ENCODE measurements around the gene CSN1S1. TPM values are rescaled to one million over a fixed set of nuclear protein-coding genes. Genes with fewer than 3 reads are reported as not detected.
"Not testable (repeated sequence)": the region's sequence is repeated elsewhere in the genome, so short reads cannot be mapped to it uniquely, and the experiment has no call there.

The CSN1S1 gene
- total RNA-seq, 4 donors from 2014 or later, result not detected

GRCh38 chr4:69910016-69910782 lies 20.7 kb upstream of the CSN1S1 start:
- no peaks in the 10 kb centered on the region for H3K27me3 ChIP-seq
- no peaks in the 10 kb centered on the region for H3K4me1 ChIP-seq
- TF ChIP-seq POLR2A (IDR thresholded peaks at IDR 0.05), result no peak
- TF ChIP-seq, protein P1, sequence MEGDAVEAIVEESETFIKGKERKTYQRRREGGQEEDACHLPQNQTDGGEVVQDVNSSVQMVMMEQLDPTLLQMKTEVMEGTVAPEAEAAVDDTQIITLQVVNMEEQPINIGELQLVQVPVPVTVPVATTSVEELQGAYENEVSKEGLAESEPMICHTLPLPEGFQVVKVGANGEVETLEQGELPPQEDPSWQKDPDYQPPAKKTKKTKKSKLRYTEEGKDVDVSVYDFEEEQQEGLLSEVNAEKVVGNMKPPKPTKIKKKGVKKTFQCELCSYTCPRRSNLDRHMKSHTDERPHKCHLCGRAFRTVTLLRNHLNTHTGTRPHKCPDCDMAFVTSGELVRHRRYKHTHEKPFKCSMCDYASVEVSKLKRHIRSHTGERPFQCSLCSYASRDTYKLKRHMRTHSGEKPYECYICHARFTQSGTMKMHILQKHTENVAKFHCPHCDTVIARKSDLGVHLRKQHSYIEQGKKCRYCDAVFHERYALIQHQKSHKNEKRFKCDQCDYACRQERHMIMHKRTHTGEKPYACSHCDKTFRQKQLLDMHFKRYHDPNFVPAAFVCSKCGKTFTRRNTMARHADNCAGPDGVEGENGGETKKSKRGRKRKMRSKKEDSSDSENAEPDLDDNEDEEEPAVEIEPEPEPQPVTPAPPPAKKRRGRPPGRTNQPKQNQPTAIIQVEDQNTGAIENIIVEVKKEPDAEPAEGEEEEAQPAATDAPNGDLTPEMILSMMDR (IDR thresholded peaks at IDR 0.05 in 4 of 5, conservative IDR thresholded peaks at IDR 0.05 in 1 of 5), result no peak
- H3K27ac ChIP-seq, result no peak overlapping the region
- H3K36me3 ChIP-seq, result no peaks in the 10 kb centered on the region
- H3K4me3 ChIP-seq, result no peak overlapping the region
- ATAC-seq (no peak), DNase-seq (no peak)
- H3K9me3 ChIP-seq, result no peaks in the 10 kb centered on the region
- intact Hi-C loops (cut with DNase I; ENCODE audit: low total_unique reads), result no loop called here
- in situ Hi-C loops (cut with MboI; ENCODE audit: low sequenced_read_pairs in 4 of 4), result no loop called here

DNA sequence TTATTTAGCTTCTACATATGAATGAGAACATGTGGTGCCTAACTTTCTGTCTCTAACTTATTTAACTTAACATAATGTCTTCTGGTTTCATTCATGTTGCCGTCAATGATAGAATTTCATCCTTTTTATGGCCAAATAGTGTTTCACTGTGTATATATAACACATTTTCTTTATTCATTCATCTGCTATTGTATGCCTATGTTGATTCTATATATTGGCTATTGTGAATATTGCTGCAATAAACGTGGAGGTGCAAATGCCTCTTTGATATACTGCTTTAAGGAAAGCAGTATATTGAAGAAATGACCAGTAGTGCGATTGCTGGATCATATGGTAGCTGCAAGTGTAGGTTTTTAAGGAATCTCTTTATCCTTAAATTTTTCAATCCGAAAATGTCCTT lies 10.0 kb upstream of the CSN1S1 start:
- intact Hi-C loops (cut with DNase I; ENCODE audit: low total_unique reads) (no loop called here), in situ Hi-C loops (cut with MboI; ENCODE audit: low sequenced_read_pairs in 4 of 4) (no loop called here)
- no peaks in the 10 kb centered on the region for H3K4me1 ChIP-seq
- no peaks in the 10 kb centered on the region for H3K9me3 ChIP-seq
- no peak for ATAC-seq
- no peak overlapping the region for H3K27ac ChIP-seq
- H3K4me3 ChIP-seq, result no peak overlapping the region
- TF ChIP-seq, protein P1 (IDR thresholded peaks at IDR 0.05 in 4 of 5, conservative IDR thresholded peaks at IDR 0.05 in 1 of 5), result no peak
- TF ChIP-seq POLR2A (IDR thresholded peaks at IDR 0.05), result no peak
- no peaks in the 10 kb centered on the region for H3K36me3 ChIP-seq
- no peak for DNase-seq
- no peaks in the 10 kb centered on the region for H3K27me3 ChIP-seq

DNA sequence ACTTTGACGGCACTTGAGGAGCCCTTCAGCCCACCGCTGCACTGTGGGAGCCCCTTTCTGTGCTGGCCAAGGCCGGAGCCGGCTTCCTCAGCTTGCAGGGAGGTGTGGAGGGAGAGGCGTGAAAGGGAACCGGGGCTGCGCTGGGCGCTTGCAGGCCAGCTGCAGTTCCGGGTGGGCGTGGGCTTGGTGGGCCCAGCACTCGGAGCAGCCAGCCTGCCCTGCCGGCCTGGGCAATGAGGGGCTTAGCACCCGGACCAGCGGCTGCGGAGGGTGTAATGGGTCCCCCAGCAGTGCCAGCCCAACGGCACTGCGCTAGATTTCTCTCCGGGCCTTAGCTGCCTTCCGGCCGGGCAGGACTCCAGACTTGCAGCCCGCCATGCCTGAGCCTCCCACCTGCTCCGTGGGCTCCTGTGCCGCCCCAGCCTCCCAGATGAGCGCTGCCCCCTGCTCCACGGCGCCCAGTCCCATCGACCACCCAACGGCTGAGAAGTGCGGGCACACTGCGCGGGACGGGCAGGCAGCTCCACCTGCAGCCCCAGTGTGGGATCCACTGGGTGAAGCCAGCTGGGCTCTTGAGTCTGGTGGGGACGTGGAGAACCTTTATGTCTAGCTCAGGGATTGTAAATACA lies 7.0 kb upstream of the CSN1S1 start:
- H3K4me1 ChIP-seq; H3K36me3 ChIP-seq; DNase-seq; ATAC-seq; intact Hi-C loops (cut with DNase I; ENCODE audit: low total_unique reads); H3K27me3 ChIP-seq; H3K27ac ChIP-seq; in situ Hi-C loops (cut with MboI; ENCODE audit: low sequenced_read_pairs in 4 of 4); H3K9me3 ChIP-seq; H3K4me3 ChIP-seq: not testable (repeated sequence)

GRCh38 chr4:69934150-69934549 lies 3.3 kb downstream of the CSN1S1 start:
- no peak for DNase-seq
- ATAC-seq, result no peak
- no peaks in the 10 kb centered on the region for H3K4me1 ChIP-seq
- TF ChIP-seq POLR2A (IDR thresholded peaks at IDR 0.05), result no peak
- TF ChIP-seq, protein P1 (IDR thresholded peaks at IDR 0.05 in 4 of 5, conservative IDR thresholded peaks at IDR 0.05 in 1 of 5), result no peak
- no peaks in the 10 kb centered on the region for H3K36me3 ChIP-seq
- H3K4me3 ChIP-seq, result no peak overlapping the region
- H3K27ac ChIP-seq, result no peak overlapping the region
- no peaks in the 10 kb centered on the region for H3K27me3 ChIP-seq
- H3K9me3 ChIP-seq, result no peaks in the 10 kb centered on the region
- intact Hi-C loops (cut with DNase I; ENCODE audit: low total_unique reads), result no loop called here
- in situ Hi-C loops (cut with MboI; ENCODE audit: low sequenced_read_pairs in 4 of 4), result no loop called here

DNA sequence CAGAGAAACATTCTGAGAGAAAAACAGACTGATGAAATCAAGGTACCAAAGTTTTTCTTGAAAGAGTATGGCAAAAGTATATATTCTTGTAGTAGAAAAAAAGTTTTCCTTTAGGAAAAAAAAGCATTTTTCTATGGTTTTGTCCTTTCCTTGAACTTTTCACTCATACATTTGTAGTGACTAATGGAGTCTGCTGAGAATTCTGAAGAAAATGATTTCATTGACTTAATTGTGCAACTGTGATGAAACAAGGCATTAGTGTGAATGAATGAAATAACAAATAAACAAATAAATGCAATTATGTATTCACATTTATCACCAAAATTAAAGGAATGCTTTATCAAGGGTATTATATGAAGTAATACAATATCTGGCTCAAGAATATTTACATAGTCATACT lies 5.7 kb downstream of the CSN1S1 start:
- Histone ChIP-seq H3K4me3 (no peak overlapping the region), H3K27me3 (no peaks in the 10 kb centered on the region), H3K4me1 (no peaks in the 10 kb centered on the region), H3K27ac (no peak overlapping the region), H3K36me3 (no peaks in the 10 kb centered on the region), H3K9me3 (no peaks in the 10 kb centered on the region)
- no peak for ATAC-seq
- in situ Hi-C loops (cut with MboI; ENCODE audit: low sequenced_read_pairs in 4 of 4) (no loop called here), intact Hi-C loops (cut with DNase I; ENCODE audit: low total_unique reads) (no loop called here)
- no peak for DNase-seq
- TF ChIP-seq POLR2A (IDR thresholded peaks at IDR 0.05), result no peak
- TF ChIP-seq, protein P1 (IDR thresholded peaks at IDR 0.05 in 4 of 5, conservative IDR thresholded peaks at IDR 0.05 in 1 of 5), result no peak
